CD4-positive, alpha-beta T cell treated with Interleukin-17A for 1 hour (primary cell): ENCODE results near the gene FCN2.

Experiments used
- DNase-seq: peaks from one replicate; pipeline ENCODE4 v3.0.0-alpha.2; 2020

The FCN2 gene

GRCh38 chr9:134889386-134890154 lies 9.0 kb downstream of the FCN2 start:
- DNase-seq = no peak

GRCh38 chr9:134890155-134890495 lies 9.5 kb downstream of the FCN2 start:
- DNase-seq = no peak

- DNase-seq = no peak
These were observed 10.4 kb downstream of the FCN2 start for GRCh38 chr9:134891053-134891452.

GRCh38 chr9:134891713-134892112 lies 11.1 kb downstream of the FCN2 start:
- no peak for DNase-seq

GRCh38 chr9:134892221-134892620 lies 11.6 kb downstream of the FCN2 start:
- no peak for DNase-seq

- DNase-seq = no peak
These were observed 12.3 kb downstream of the FCN2 start for GRCh38 chr9:134892820-134893420.

- DNase-seq = no peak
These were observed 13.7 kb downstream of the FCN2 start for GRCh38 chr9:134894136-134894860.

GRCh38 chr9:134895097-134895496 lies 14.5 kb downstream of the FCN2 start:
- DNase-seq = no peak

- DNase-seq = no peak
These were observed 14.9 kb downstream of the FCN2 start for GRCh38 chr9:134895567-134895907.

- no peak for DNase-seq
These were observed 15.6 kb downstream of the FCN2 start for GRCh38 chr9:134895908-134896833.

- no peak for DNase-seq
These were observed 16.4 kb downstream of the FCN2 start for GRCh38 chr9:134896834-134897583.

GRCh38 chr9:134897584-134898170 lies 17.1 kb downstream of the FCN2 start:
- no peak for DNase-seq

- no peak for DNase-seq
These were observed 17.7 kb downstream of the FCN2 start for GRCh38 chr9:134898319-134898718.

GRCh38 chr9:134899168-134899567 lies 18.6 kb downstream of the FCN2 start:
- no peak for DNase-seq

GRCh38 chr9:134899818-134900217 lies 19.2 kb downstream of the FCN2 start:
- no peak for DNase-seq

- no peak for DNase-seq
These were observed 22.3 kb downstream of the FCN2 start for GRCh38 chr9:134902936-134903335.

- no peak for DNase-seq
These were observed 28.1 kb downstream of the FCN2 start for GRCh38 chr9:134908524-134909309.

GRCh38 chr9:134909511-134910481 lies 29.2 kb downstream of the FCN2 start:
- no peak for DNase-seq

- no peak for DNase-seq
These were observed 31.7 kb downstream of the FCN2 start for GRCh38 chr9:134912126-134912840.
